Jurkat, Clone E6-1 (cell line): ENCODE results near the gene KAZALD1. TPM values are rescaled to one million over a fixed set of nuclear protein-coding genes. Genes with fewer than 3 reads are reported as not detected.
A peak's percentile ranks its signal among the peaks of the same experiment; 100 is the strongest.

Experiments used
- DNase-seq: peaks from one replicate; pipeline ENCODE4 v3.0.0-alpha.2; 2011; ENCODE audit warnings: low read depth, low spot score
- H3K4me3 ChIP-seq: 2 replicates; pipeline ENCODE4 v1.5.1; 2011; ENCODE audit warnings: mild to moderate bottlenecking, low read length, control low read depth, moderate library complexity
- polyA plus RNA-seq: library from polyadenylated mRNA; unstranded; fragments of >200 nt; gene quantifications from one replicate; pipeline ENCODE4 v1.2.1, GENCODE V29; 2012; ENCODE audit warnings: missing spikeins; ENCODE audit not compliant: insufficient read length, insufficient read depth

The KAZALD1 gene
- polyA plus RNA-seq = 9.6 TPM

GRCh38 chr10:101061624-101062231, at the start of gene KAZALD1:
KAZALD1 (plus strand) TSS chr10:101061989; CDS start chr10:101062593, 604 bp downstream.
- peak within 1 kb of the TSS; percentile 100 for H3K4me3 ChIP-seq
- no peak for DNase-seq

- H3K4me3 ChIP-seq = no peak overlapping the region
- peak; percentile 67 for DNase-seq
Measured at GRCh38 chr10:101012525-101013364, 49.0 kb upstream of the KAZALD1 start.

- H3K4me3 ChIP-seq = no peak overlapping the region
- no peak for DNase-seq
Measured at GRCh38 chr10:101013365-101013825, 48.4 kb upstream of the KAZALD1 start.

- no peak overlapping the region for H3K4me3 ChIP-seq
- peak; percentile 23 for DNase-seq
Measured at GRCh38 chr10:101014230-101014884, 47.4 kb upstream of the KAZALD1 start.

GRCh38 chr10:101014966-101015581, 46.7 kb upstream of the KAZALD1 start:
- H3K4me3 ChIP-seq = no peak overlapping the region
- DNase-seq = no peak

GRCh38 chr10:101015582-101015973, 46.2 kb upstream of the KAZALD1 start:
- no peak overlapping the region for H3K4me3 ChIP-seq
- no peak for DNase-seq

- no peak for DNase-seq
- no peak overlapping the region for H3K4me3 ChIP-seq
Measured at GRCh38 chr10:101016814-101017213, 45.0 kb upstream of the KAZALD1 start.

GRCh38 chr10:101018118-101018599, 43.6 kb upstream of the KAZALD1 start:
- DNase-seq = no peak
- H3K4me3 ChIP-seq = no peak overlapping the region

- DNase-seq = no peak
- no peak overlapping the region for H3K4me3 ChIP-seq
Measured at GRCh38 chr10:101018600-101019439, 43.0 kb upstream of the KAZALD1 start.

GRCh38 chr10:101019440-101019703, 42.4 kb upstream of the KAZALD1 start:
- no peak for DNase-seq
- no peak overlapping the region for H3K4me3 ChIP-seq

GRCh38 chr10:101020427-101021075, 41.2 kb upstream of the KAZALD1 start:
- DNase-seq = no peak
- no peak overlapping the region for H3K4me3 ChIP-seq

- no peak overlapping the region for H3K4me3 ChIP-seq
- no peak for DNase-seq
Measured at GRCh38 chr10:101021239-101021638, 40.5 kb upstream of the KAZALD1 start.

- no peak for DNase-seq
- no peak overlapping the region for H3K4me3 ChIP-seq
Measured at GRCh38 chr10:101021692-101022251, 40.0 kb upstream of the KAZALD1 start.

- H3K4me3 ChIP-seq = no peak overlapping the region
- no peak for DNase-seq
Measured at GRCh38 chr10:101022967-101023705, 38.7 kb upstream of the KAZALD1 start.

GRCh38 chr10:101027106-101027720, 34.6 kb upstream of the KAZALD1 start:
- no peak overlapping the region for H3K4me3 ChIP-seq
- DNase-seq = no peak

GRCh38 chr10:101028446-101029337, 33.1 kb upstream of the KAZALD1 start:
- no peak overlapping the region for H3K4me3 ChIP-seq
- DNase-seq = no peak
